CD4-positive, alpha-beta T cell (primary cell): ENCODE results near the gene SLC34A2. TPM values are rescaled to one million over a fixed set of nuclear protein-coding genes. Genes with fewer than 3 reads are reported as not detected.

Source experiments
- ATAC-seq: fragments of 200-7000 bp; cut with Tn5 transposase; one replicate; pipeline ENCODE4 v1.10.0; 2022; ENCODE audit warnings: mild to moderate bottlenecking; ENCODE audit not compliant: poor library complexity
- CTCF ChIA-PET: fragments of 350-600 bp; sonication (Branson Sonifier 250); formaldehyde crosslinking; loops from one replicate; lab custom pipeline; 2021; ENCODE audit warnings: antibody characterized with exemption, inconsistent platforms; lab: Charles Lee
- POLR2A ChIA-PET: fragments of 350-600 bp; sonication (Branson Sonifier 250); formaldehyde crosslinking; loops from one replicate; lab custom pipeline; 2021; ENCODE audit warnings: antibody characterized with exemption, inconsistent platforms; lab: Charles Lee
- DNase-seq, 14 experiments: peaks; one replicate each; pipeline ENCODE4 v3.0.0-alpha.2; 2013 to 2020; ENCODE audit warnings: mixed read lengths in 2 of 14
- H3K27ac ChIP-seq, 2 donors: one replicate each; pipeline versions ENCODE4 v1.5.1 to v1.7.0; 2013; ENCODE audit warnings: low read length in 2 of 2, low read depth in 1 of 2, mild to moderate bottlenecking in 1 of 2
- H3K27me3 ChIP-seq, 2 experiments: 1 replicate in 1 of 2; 2 replicates in 1 of 2; pipeline versions ENCODE4 v1.6.1 to v1.7.0; 2013; ENCODE audit warnings: low read length in 2 of 2, control low read depth in 1 of 2, mild to moderate bottlenecking in 1 of 2, moderate library complexity in 1 of 2; ENCODE audit not compliant: insufficient read depth in 2 of 2, control insufficient read depth in 1 of 2
- H3K36me3 ChIP-seq: one replicate; pipeline ENCODE4 v1.6.1; 2013; ENCODE audit warnings: low read length, control low read depth; ENCODE audit not compliant: insufficient read depth
- H3K4me1 ChIP-seq: one replicate; pipeline ENCODE4 v1.6.1; 2013; ENCODE audit warnings: low read length, control low read depth; ENCODE audit not compliant: insufficient read depth
- H3K4me3 ChIP-seq: one replicate; pipeline ENCODE4 v1.5.1; 2013; ENCODE audit warnings: mild to moderate bottlenecking, low read length, moderate library complexity
- H3K9me3 ChIP-seq, 2 experiments: 1 replicate in 1 of 2; 2 replicates in 1 of 2; pipeline versions ENCODE4 v1.6.1 to v1.7.0; 2013; ENCODE audit warnings: low read length in 2 of 2, mild to moderate bottlenecking in 2 of 2, control low read depth in 1 of 2, moderate library complexity in 1 of 2; ENCODE audit not compliant: control insufficient read depth in 1 of 2, insufficient read depth in 1 of 2
- H3K27ac Mint-ChIP-seq: one replicate; pipeline ENCODE4 v1.8.0; 2020; ENCODE audit warnings: mixed read lengths
- H3K27me3 Mint-ChIP-seq: one replicate; pipeline ENCODE4 v1.8.0; 2021; ENCODE audit warnings: mixed read lengths
- H3K36me3 Mint-ChIP-seq: one replicate; pipeline ENCODE4 v1.8.0; 2021; ENCODE audit warnings: low read depth, mixed read lengths
- H3K4me1 Mint-ChIP-seq: one replicate; pipeline ENCODE4 v1.8.0; 2021; ENCODE audit warnings: low read depth, mixed read lengths
- H3K4me3 Mint-ChIP-seq: one replicate; pipeline ENCODE4 v1.8.0; 2020; ENCODE audit warnings: mild to moderate bottlenecking, mixed read lengths
- H3K9me3 Mint-ChIP-seq: one replicate; pipeline ENCODE4 v1.8.0; 2020; ENCODE audit warnings: mixed read lengths
- CTCF ChIP-seq: fragments of 200-600 bp; IDR thresholded peaks from one replicate; pipeline ENCODE4 v1.8.0; 2022; ENCODE audit warnings: antibody characterized with exemption, mild to moderate bottlenecking
- intact Hi-C, 2 experiments: fragments of 100-400 bp; cut with DNase I in 1 of 2; cut with micrococcal nuclease in 1 of 2; formaldehyde crosslinking; loops; one replicate each; pipeline versions ENCODE4 v1.15.1 to v1.9.0; 2023 to 2025; cut with DNase I, micrococcal nuclease
- total RNA-seq, 174 experiments: library from RNA in 2 of 174; stranded (reverse) in 2 of 174; gene quantifications; one replicate each; pipeline ENCODE4 v1.2.3 and lab custom pipeline; 2021 to 2026

The SLC34A2 gene
- total RNA-seq, 2 experiments from 2014 or later: not detected

GRCh38 chr4:25654031-25654970 is 1.4 kb upstream of the SLC34A2 start:
- Histone ChIP-seq H3K27ac (no peak overlapping the region), H3K9me3 (no peaks in the 10 kb centered on the region), H3K4me1 (no peaks in the 10 kb centered on the region), H3K4me3 (no peak overlapping the region), H3K27me3 (peaks cover 17 to 25% of the 10 kb centered on the region in 2 experiments), H3K36me3 (no peaks in the 10 kb centered on the region)
- peaks cover 43% of the 10 kb centered on the region for H3K27me3 Mint-ChIP-seq
- POLR2A ChIA-PET: no interaction called here
- H3K9me3 Mint-ChIP-seq: no peaks in the 10 kb centered on the region
- DNase-seq (no peak), ATAC-seq (no peak)
- H3K4me1 Mint-ChIP-seq: no peaks in the 10 kb centered on the region
- TF ChIP-seq CTCF: no peak
- no peaks in the 10 kb centered on the region for H3K36me3 Mint-ChIP-seq
- CTCF ChIA-PET: no interaction called here
- intact Hi-C loops: no loop called here
- no peak overlapping the region for H3K27ac Mint-ChIP-seq
- H3K4me3 Mint-ChIP-seq: no peak overlapping the region

DNA sequence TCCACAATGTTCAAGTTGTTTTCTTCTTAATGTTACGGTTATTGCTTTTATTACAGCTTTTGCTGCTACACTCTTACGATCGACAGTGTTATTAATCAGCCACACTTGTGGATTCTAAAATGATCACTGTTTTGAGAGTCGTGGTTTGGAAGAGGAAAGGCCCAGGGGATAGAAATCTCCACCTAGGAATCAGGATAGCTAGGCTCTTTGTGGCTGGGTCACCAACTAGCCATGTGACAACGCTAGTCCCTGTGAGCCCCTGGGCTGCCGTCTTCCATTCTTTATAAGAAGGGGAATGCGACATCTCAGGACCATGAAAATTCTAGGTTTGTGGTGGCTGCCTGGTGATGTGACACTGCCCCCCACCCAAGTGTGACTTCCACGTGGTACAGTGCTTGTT is 380 bp downstream of the SLC34A2 start:
- ATAC-seq: no peak
- Histone ChIP-seq H3K4me1 (no peaks in the 10 kb centered on the region), H3K36me3 (no peaks in the 10 kb centered on the region), H3K27me3 (peaks cover 17 to 25% of the 10 kb centered on the region in 2 experiments), H3K4me3 (no peak overlapping the region), H3K9me3 (no peaks in the 10 kb centered on the region), H3K27ac (no peak overlapping the region)
- intact Hi-C loops: no loop called here
- Mint-ChIP-seq H3K9me3 (no peaks in the 10 kb centered on the region), H3K27me3 (peaks cover 44% of the 10 kb centered on the region), H3K4me3 (no peak overlapping the region), H3K36me3 (no peaks in the 10 kb centered on the region), H3K27ac (no peak overlapping the region), H3K4me1 (no peaks in the 10 kb centered on the region)
- no peak for TF ChIP-seq CTCF
- POLR2A ChIA-PET: no interaction called here
- CTCF ChIA-PET: no interaction called here
- no peak for DNase-seq

DNA sequence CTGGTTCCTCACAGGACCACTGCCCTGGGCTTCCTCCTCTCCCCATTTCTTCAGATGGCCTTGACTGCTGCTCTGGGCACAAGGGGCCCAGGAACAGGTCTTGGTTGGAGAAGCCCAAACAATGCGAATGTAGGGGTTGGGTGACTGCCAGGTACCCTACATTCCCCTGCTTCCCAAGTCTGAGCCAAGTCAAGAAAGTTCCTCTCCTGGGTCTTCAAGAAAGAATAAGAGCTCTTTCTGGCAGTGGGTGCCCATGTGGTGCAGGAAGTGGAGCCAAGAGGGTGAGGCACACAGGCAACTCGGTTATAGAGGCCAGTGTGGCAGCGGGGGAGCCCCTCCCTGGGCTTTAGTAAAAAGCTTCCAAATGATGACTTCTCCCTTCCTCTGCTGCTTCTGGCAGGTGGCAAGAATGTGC is 2.7 kb downstream of the SLC34A2 start:
- CTCF ChIA-PET: no interaction called here
- Mint-ChIP-seq H3K4me3 (no peak overlapping the region), H3K27me3 (peaks cover 44% of the 10 kb centered on the region), H3K9me3 (no peaks in the 10 kb centered on the region), H3K36me3 (no peaks in the 10 kb centered on the region), H3K4me1 (no peaks in the 10 kb centered on the region), H3K27ac (no peak overlapping the region)
- Histone ChIP-seq H3K27me3 (peaks cover 17 to 25% of the 10 kb centered on the region in 2 experiments), H3K9me3 (no peaks in the 10 kb centered on the region), H3K36me3 (no peaks in the 10 kb centered on the region), H3K27ac (no peak overlapping the region), H3K4me3 (no peak overlapping the region), H3K4me1 (no peaks in the 10 kb centered on the region)
- POLR2A ChIA-PET: no interaction called here
- ATAC-seq (no peak), DNase-seq (no peak)
- TF ChIP-seq CTCF: no peak
- intact Hi-C loops: no loop called here
